HFF-Myc (cell line): ENCODE measurements around the gene AKT3.
"Not testable (repeated sequence)": the region's sequence is repeated elsewhere in the genome, so short reads cannot be mapped to it uniquely, and the experiment has no call there.

ENCODE experiments used
- DNase-seq: peaks from one replicate; pipeline ENCODE4 v3.0.0-alpha.2; 2011; ENCODE audit warnings: low read depth; ENCODE audit errors: extremely low read depth
- H3K4me3 ChIP-seq: replicated peaks from 2 replicates; pipeline ENCODE4 v1.5.1; 2011; ENCODE audit warnings: low read depth, mild to moderate bottlenecking, control low read depth, low read length
- TF ChIP-seq, protein P1 (sequence below): IDR thresholded peaks from 2 replicates; pipeline ENCODE4 v1.5.1; 2012; ENCODE audit warnings: mild to moderate bottlenecking, low read depth, low read length, control low read depth; ENCODE audit errors: missing control alignments

The AKT3 gene

DNA sequence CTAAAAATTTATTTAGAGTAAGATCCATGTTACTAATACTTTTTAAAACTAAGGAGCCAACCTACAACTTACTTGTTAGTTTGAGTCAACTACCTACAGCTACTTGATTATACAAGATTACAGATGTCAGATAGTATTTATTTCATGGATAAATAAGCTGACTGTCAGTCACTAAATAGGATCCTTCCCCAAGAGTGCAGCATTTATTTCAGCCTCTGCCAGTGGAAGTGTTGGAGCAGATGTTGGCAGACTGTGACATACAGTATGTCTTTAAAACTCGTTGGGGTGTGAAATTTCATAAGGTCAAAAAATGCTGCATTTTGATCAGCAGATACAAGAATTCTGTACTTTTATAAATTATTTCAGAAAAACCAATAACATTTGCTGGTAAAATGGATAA lies 156.2 kb downstream of the AKT3 start:
- TF ChIP-seq, protein P1, sequence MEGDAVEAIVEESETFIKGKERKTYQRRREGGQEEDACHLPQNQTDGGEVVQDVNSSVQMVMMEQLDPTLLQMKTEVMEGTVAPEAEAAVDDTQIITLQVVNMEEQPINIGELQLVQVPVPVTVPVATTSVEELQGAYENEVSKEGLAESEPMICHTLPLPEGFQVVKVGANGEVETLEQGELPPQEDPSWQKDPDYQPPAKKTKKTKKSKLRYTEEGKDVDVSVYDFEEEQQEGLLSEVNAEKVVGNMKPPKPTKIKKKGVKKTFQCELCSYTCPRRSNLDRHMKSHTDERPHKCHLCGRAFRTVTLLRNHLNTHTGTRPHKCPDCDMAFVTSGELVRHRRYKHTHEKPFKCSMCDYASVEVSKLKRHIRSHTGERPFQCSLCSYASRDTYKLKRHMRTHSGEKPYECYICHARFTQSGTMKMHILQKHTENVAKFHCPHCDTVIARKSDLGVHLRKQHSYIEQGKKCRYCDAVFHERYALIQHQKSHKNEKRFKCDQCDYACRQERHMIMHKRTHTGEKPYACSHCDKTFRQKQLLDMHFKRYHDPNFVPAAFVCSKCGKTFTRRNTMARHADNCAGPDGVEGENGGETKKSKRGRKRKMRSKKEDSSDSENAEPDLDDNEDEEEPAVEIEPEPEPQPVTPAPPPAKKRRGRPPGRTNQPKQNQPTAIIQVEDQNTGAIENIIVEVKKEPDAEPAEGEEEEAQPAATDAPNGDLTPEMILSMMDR: no peak
- no peak for DNase-seq

DNA sequence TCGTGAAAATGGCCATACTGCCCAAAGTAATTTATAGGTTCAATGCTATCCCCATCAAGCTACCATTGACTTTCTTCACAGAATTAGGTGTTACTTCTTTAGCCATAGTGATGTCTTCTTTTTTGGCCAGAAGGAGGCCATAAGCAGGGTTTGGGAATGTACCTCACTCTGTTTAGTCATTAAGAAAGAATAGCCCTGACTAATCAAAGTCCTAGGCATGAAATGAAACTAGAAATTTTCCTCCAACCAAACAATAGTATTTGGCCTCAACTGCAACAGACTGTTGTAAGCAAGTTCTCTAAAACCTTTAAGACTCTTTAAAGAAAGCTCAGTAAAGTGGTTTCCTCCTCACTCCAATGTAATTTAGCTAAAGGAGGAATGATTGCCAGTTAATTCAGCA lies 163.9 kb downstream of the AKT3 start:
- TF ChIP-seq, protein P1: no peak
- DNase-seq: no peak
- no peak overlapping the region for H3K4me3 ChIP-seq

More for the DNA sequence above, 156.2 kb downstream of the AKT3 start:
- no peak overlapping the region for H3K4me3 ChIP-seq

DNA sequence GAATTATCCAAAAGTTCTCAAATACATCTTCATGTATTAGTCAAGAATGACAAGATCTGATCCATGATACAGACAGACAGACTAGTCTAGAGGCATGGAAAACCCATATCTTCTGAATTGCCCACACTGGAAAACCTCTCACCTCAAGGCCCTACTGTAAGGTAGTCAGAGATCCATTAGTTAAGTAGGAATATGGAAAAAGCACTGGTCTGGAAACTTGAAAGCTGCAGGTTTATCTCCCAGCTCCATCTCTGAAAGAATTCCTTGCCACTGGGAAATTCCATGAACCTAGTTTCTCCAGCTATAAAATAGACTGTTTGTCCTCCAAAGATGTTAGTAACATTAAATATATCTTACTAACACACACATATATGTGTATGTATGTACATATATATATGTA lies 169.2 kb downstream of the AKT3 start:
- no peak overlapping the region for H3K4me3 ChIP-seq
- TF ChIP-seq, protein P1: no peak
- DNase-seq: no peak

DNA sequence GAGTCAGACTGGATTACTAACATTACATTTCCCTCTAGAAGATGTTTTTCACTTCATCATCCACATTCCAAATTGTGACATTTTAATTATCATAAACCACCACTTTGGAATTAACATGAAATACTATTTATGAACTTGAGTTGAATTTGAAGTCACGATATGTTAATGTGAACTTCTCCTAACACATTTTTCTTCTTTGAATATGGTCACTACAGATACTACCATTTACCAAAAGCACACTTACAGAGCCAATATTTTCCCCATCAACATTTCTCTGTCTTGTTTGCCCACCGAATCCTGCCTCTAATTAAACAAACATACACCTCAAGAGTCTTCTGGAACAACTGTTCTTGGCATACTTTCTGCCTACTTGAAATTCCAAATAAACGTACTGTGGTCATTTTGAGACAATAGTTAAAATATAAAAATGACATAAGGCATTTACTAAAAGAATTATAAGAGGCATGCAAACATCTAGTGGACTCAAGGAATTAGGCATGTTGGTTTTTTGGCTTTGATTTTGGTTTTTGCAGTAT lies 177.4 kb downstream of the AKT3 start:
- no peak for DNase-seq
- H3K4me3 ChIP-seq: no peak overlapping the region
- TF ChIP-seq, protein P1: no peak

DNA sequence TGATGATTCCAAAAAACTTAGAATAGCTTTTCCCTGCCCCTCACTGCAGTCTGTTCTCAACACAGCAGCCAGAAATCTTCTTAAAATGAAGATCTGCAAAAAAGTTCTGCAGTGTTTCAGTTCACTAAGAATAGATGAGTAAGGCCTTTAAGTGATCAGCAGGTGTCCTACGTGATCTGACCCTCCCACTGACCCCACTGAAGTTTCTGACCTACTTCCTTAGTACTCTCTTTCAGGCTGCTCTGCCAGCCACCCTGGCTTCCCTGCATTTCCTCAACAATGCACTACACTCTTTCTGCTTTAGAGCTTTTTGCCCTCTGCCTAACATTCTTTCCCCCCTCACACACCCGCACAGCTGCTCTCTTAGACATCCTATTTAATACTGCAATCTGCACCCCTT lies 182.5 kb downstream of the AKT3 start:
- TF ChIP-seq, protein P1: no peak
- DNase-seq: no peak
- no peak overlapping the region for H3K4me3 ChIP-seq

DNA sequence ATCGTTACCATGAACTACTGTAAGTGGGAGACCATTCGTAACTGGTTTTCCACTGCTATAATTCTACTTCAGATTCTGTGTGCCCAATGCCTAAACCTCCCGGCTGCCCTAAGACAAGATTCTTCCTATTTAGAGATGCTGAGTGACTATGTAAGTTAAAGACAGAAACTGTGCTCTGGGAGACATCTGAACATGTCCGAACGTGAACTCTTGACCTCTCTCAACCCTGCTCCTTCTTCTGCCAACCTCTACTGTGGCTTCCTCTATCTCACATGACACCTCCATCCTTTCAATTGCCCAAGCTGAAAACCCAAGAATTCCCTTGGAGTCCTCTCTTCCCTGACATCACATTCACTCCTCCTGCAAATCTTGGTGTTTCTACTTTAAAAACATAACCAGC lies 182.9 kb downstream of the AKT3 start:
- TF ChIP-seq, protein P1: no peak
- DNase-seq: no peak
- H3K4me3 ChIP-seq: no peak overlapping the region

DNA sequence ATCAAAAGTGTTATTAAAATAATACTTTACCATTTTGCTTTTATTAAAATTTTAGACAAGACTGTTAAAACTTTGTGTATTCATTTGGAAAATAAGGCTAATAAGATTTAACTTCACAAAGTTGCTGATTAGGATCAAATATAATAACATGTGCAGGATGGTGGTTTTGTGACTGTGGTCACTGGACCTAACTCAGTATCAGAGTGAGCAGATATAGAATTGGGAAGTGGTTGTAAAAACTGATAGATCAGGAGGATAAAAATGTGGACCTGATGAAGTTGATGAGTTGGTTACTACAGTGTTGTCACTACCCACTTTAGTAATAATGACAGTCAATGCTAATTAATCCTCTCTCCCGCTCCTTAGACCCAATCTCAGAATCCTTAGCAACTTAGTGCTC lies 186.4 kb downstream of the AKT3 start:
- no peak for DNase-seq
- no peak overlapping the region for H3K4me3 ChIP-seq
- TF ChIP-seq, protein P1: no peak

DNA sequence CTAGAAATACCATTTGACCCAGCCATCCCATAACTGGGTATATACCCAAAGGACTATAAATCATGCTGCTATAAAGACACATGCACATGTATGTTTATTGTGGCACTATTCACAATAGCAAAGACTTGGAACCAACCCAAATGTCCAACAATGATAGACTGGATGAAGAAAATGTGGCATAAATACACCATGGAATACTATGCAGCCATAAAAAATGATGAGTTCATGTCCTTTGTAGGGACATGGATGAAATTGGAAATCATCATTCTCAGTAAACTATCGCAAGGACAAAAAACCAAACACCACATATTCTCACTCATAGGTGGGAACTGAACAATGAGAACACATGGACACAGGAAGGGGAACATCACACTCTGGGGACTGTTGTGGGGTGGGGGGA lies 187.9 kb downstream of the AKT3 start:
- H3K4me3 ChIP-seq, DNase-seq: not testable (repeated sequence)
